NOMO-1 treated with DMSO at 0.1 percent for 48 hours (cell line): ENCODE measurements around the gene ARHGEF25.

Experiments used
- DNase-seq: peaks from one replicate; lab custom pipeline; 2025; ENCODE audit not compliant: unreplicated experiment; lab: John Stamatoyannopoulos, UW

ARHGEF25 gene

DNA sequence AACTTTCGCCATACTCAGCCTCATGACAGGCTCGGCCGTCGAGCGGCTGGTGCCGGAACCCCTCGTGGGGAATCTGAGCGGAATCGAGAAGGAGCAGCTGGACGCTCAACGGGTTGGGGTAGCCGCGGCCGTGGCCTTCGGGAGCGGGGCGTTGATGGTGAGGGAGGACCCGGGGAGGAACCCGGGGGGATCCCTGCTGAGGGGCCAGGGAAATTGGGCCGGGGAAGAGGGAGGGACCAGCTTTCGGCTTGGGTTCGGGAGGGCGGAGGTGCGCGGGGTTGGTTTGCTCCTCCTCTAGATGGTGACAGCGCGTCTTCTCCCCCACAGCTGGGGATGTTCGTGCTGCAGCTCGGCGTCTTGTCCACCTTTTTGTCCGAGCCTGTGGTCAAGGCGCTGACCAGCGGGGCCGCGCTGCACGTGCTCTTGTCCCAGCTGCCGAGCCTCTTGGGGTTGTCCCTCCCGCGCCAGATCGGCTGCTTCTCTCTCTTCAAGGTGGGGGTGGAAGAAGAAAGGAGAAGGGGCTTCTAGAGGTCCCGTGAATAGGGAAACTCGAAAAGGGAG is 9.8 kb downstream of the ARHGEF25 start:
- no peak for DNase-seq

- peak; percentile 13 for DNase-seq
Observed at GRCh38 chr12:57621497-57622292, 10.5 kb downstream of the ARHGEF25 start.

- no peak for DNase-seq
Observed at GRCh38 chr12:57622293-57623245, 11.3 kb downstream of the ARHGEF25 start.

DNA sequence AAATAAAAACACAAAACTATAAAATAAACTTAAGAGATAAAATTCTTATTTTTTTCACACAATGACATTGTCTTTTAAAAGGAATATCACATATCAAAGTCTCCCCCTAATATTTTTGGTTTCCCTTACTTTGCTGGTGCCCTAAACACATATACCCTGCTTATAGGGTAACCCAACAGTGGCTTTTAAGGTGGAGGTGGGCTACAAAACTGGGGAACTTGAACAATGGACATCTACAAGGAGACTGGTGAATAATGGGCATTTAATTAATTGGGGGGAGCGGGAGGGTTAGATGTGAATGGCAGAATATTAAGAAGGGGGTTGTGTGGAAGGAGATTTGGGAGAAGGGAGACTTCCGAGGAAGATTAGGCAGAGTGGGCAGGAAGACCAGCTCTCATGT is 12.2 kb downstream of the ARHGEF25 start:
- DNase-seq: no peak

- DNase-seq: no peak
Observed at GRCh38 chr12:57623811-57624390, 12.7 kb downstream of the ARHGEF25 start.

DNA sequence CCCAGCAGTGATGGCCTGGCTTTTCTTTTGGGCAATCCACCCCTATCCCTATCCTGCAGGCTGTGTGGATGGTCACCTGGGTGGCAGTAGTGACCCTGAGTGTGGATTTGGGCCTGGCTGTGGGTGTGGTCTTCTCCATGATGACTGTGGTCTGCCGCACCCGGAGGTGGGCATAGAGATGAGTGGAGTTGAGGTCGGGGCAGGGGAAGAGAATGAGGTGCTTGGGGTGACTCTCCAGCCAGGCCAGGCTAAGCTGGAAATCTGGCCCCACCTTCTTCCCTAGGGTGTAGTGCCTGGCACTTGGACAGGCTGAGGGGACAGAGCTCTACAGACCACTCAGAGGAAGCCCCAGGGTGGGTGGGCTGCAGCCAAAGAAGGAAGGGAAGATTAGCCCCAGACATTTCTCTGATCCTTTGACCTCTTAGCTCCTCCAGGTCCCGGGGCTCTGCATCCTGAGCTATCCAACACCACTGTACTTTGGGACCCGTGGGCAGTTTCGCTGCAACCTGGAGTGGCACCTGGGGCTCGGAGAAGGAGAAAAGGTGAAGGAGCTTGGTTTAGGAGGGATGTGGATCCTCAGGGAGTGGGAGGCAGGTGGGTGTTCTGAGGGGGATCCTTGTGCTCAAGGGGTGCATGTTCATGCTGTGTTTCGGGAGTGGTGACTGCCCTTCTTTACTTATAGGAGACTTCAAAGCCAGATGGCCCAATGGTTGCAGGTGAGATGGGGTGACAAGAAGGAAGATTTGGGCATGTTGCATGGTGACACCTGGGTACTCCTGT is 13.4 kb downstream of the ARHGEF25 start:
- no peak for DNase-seq

DNA sequence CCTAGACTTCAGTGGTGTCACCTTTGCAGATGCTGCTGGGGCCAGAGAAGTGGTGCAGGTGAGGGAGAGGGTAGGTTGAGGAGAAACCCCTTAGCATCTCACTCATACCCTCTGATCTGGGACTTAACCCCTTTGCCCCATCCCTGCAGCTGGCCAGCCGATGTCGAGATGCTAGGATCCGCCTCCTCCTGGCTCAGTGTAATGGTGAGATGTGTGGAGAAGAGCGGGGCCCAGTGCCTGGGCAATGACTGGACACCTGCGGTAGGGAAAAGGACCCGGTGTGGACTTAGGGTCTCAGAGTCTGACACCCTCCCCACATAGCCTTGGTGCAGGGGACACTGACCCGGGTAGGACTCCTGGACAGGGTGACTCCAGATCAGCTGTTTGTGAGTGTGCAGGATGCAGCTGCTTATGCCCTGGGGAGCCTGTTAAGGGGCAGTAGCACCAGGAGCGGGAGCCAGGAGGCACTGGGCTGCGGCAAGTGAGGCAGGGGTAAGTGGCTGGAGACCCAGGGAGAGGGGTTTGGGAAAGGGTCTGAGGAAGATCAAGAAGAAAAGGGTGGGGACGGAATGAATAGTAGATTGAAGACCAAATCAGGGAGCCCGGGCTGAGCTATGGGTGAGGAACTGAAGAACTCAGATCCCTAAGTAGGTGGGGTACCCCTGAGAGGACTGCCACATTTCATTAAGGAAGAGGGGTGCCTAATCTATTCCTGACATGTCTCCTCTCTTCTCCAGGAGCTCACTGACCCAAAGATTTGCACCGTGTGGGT is 14.2 kb downstream of the ARHGEF25 start:
- DNase-seq: no peak

- no peak for DNase-seq
Observed at GRCh38 chr12:57626111-57626920, 15.1 kb downstream of the ARHGEF25 start.

GRCh38 chr12:57626921-57627445 is 15.7 kb downstream of the ARHGEF25 start:
- DNase-seq: no peak

- no peak for DNase-seq
Observed at GRCh38 chr12:57627501-57628279, 16.5 kb downstream of the ARHGEF25 start.

- DNase-seq: no peak
Observed at GRCh38 chr12:57628280-57629191, 17.3 kb downstream of the ARHGEF25 start.

DNA sequence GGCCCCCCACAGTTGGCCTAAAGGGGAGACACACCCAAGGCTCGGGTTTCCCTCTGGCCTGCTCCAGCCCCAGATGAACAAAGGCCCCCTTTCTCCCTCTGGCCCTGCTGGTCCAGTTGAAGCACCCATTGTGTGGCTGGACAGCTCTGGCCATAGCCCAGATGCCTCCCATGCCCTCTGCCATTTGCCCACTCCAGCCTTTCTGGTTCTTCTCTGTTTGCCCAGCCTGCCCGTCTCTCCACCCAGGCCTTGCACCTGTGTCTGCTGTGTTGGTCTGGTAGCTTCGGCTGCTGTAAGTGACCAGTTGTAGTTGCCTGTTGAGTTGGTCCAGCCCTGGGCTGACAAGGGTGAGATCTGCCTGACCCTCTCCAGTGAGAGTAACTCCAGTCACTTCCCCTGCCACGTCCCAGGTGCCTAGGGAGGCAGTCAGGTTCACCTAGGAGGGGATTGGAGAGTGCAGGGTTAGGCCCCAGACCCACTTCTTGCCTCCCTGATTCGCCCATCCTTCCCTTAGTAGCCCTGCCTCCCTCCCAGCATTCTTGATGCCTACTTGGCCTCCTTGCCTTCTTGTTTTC is 18.7 kb downstream of the ARHGEF25 start:
- DNase-seq: no peak

DNA sequence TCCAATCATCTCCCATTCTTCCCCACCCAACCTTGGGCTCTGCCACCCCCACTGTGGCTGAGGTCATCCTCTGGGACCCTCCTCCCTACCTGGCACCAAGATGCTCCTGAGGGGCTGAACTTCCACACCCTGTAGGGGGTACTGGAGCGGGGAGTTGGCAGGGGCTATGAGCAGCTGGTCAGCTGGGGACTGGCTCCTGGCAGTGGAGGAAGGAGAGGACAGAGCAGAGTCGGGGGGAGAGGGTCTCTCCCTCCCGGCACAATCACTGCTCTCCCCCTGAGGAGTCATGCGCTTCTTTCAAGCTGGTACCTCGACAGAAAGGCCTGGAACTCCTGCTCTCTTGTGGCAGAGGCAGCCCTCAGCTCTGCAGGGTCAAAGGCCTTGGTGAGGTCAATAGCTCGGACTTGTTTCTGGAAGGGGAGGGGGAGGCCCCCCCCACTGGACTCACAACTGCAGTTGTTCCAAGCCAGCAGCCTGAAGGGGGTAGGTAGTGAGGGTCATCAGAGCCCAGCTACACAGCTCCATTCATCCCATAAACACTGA is 19.7 kb downstream of the ARHGEF25 start:
- DNase-seq: no peak

- no peak for DNase-seq
Observed at GRCh38 chr12:57631566-57632072, 20.4 kb downstream of the ARHGEF25 start.

GRCh38 chr12:57632073-57632957 is 21.1 kb downstream of the ARHGEF25 start:
- no peak for DNase-seq
